AG08395 (cell line): ENCODE results near the gene DSE.
A peak's percentile ranks its signal among the peaks of the same experiment; 100 is the strongest.

ENCODE experiments used
- DNase-seq: peaks from one replicate; pipeline ENCODE4 v3.0.0; 2012; ENCODE audit warnings: mixed read lengths, low spot score

Gene DSE

DNA sequence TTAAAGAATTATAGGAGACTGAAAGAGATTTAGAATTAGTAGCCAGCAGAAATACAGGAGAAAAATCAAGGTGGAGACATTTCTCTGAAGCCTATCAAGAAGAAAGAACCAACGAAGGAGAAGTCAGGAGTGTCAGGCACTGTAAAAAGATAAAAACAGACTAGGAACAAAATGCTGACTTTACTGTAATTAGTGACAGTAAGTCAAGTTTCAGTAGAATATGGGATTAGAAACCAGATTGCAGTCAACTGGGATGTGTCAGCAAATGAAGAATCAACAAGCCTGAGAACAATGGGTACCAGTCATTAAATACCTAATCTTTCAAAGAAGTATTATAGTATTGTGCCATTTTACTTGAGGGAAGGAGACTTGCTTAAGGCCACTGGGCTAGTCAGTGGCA, 112.0 kb downstream of the DSE start:
- DNase-seq, result no peak

DNA sequence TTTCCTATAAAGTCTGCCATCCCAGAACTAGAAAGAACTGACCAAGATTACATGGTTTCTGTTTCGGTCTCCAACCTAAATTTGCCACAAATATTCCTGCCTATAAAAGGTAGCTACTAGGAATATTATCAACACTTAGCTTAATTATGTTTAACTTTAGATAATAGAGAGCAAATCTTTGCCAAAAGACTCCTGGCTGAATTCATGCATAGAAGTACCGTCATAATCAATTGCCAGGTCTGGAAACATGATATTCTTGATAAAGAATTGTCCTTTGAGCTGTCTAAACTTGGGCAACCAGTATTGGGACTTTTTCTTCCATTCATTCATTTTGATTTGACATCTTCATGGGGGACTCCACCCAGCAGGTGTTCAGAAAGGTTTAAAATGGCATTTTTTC, 112.9 kb downstream of the DSE start:
- DNase-seq, result no peak

DNA sequence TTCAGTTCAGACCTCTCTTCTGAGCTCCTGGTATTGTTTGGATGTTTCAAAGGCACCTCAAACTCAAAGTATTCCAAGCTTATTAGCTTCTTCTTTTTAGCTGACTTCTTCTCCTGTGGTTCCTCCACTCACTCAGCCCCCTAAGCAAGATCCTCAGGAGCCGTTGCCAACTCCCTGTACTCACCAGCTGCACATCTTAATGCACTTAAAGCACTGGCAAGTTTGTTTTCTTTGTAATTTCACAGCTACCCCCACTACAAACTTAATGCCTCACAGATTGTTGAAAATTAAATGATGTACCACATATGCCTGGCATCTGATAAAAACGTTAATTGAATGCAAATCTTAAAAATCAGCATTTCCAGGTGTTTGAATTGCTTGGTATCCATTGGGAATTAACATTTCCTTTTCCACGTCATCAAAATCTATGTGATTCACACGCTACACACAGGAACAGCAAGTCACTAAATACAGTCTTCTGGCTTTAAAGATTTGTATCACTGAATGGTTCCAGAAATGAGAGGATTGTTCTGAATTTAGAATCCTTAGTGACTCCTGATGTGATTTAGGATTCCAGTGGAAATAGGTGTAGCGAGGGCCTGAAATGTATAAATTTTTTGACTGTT, 114.9 kb downstream of the DSE start:
- DNase-seq, result peak; percentile 12

DNA sequence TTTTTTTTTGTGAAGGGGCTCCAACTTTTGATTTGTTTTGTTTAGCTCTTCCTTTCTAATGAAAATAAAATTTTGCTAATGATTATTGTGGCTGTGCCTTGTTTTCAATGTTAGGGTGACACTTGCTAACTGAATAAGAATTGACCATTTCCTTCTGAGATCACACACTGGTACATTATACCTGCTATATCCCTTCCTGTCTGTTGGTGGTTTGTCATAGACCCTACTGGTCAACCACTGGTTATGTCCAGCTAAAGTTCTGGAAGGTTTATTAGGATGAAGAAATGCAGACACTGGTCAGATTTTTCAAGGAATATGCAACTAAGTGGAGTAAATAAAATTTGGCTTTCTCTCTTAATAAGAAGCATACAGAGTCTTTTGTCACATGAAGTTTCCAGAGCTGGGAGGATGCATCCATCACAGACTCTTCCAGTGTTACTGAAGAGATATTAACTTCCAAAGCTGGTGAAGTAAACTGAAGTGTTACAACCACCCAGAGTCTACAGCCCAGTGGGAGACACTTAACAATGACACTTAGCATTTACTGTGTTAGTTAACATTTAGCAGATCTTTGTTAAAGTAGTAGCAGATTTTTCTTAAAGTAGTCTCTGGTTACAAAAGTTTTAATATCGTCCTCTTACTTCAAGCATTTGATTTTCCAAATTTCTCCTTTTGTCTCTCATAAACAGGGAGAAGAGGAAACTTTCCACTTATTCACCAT, 121.0 kb downstream of the DSE start:
- DNase-seq, result no peak

DNA sequence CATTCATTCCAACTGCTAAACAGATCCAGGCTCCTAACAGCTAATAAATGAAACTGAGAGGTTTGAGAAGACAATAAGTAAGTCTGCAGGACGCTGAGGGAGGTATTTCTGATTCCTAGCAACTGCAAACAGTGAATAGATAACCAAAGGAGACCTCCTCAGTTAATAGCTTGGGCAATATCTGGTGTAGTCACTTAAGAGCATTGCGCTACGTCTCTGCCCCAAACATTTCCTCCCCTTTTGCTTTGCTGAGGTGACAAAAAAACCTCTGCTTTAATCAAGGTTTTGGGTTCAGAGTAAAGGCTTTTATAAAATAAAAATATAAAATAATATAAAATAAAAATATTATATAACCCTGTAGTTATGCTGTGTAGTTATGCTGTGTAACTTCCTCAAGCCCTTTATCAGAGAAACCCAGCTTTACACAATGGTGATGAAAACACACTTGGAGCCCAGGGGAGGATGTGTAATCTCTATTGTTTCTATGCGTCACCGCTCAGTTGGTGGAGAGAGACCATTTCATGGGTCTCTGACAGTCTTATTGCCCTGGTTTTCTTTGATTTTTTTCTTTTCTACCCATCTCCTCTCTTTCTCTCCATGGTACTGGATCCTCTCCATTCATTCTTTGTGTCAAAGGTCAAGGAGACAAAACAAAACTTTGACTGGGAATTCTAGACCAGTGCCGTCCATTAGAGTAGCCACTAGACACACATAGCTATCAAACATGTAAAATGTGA, 121.8 kb downstream of the DSE start:
- DNase-seq, result no peak
